H1 (cell line): ENCODE results near the gene PFN4.

Source experiments
- ATF2 ChIP-seq: IDR thresholded peaks from 2 replicates; pipeline ENCODE4 v1.6.1; 2012; ENCODE audit warnings: low read length, inconsistent platforms
- BRCA1 ChIP-seq: IDR thresholded peaks from 2 replicates; pipeline ENCODE4 v1.6.1; 2012; ENCODE audit warnings: low read depth, low read length, improper control_type of control experiment
- CTCF ChIP-seq, 3 experiments: IDR thresholded peaks; 1 replicate in 2 of 3; 2 replicates in 1 of 3; pipeline versions ENCODE4 v1.5.1 to v1.6.1; 2011; ENCODE audit warnings: low read length in 3 of 3, mild to moderate bottlenecking in 3 of 3, inconsistent platforms in 2 of 3, low read depth in 1 of 3, moderate library complexity in 1 of 3; ENCODE audit not compliant: insufficient read depth in 1 of 3; ENCODE audit errors: control extremely low read depth in 1 of 3
- EP300 ChIP-seq, 2 experiments: IDR thresholded peaks; 1 replicate in 1 of 2; 2 replicates in 1 of 2; pipeline ENCODE4 v1.6.1; 2011 to 2012; ENCODE audit warnings: low read depth in 2 of 2, low read length in 2 of 2, mild to moderate bottlenecking in 2 of 2, borderline replicate concordance in 1 of 2, inconsistent platforms in 1 of 2, moderate library complexity in 1 of 2
- GTF2F1 ChIP-seq: IDR thresholded peaks from 2 replicates; pipeline ENCODE4 v1.6.1; 2012; ENCODE audit warnings: low read depth, low read length, improper control_type of control experiment, borderline replicate concordance
- NRF1 ChIP-seq: IDR thresholded peaks from 2 replicates; pipeline ENCODE4 v1.6.1; 2011; ENCODE audit warnings: mild to moderate bottlenecking, low read depth, low read length, improper control_type of control experiment
- POLR2AphosphoS5 ChIP-seq: IDR thresholded peaks from 2 replicates; pipeline ENCODE4 v1.6.1; 2011; ENCODE audit warnings: low read depth, low read length
- YY1 ChIP-seq: IDR thresholded peaks from 2 replicates; pipeline ENCODE4 v1.6.1; 2011; ENCODE audit warnings: low read depth, mild to moderate bottlenecking, low read length

- no peak for TF ChIP-seq ATF2
- no peak for TF ChIP-seq YY1
- TF ChIP-seq NRF1 = no peak
- TF ChIP-seq EP300 (IDR thresholded peaks at IDR 0.05; ENCODE audit: borderline replicate concordance in 1 of 2, low read depth in 2 of 2, low read length in 2 of 2) = peak in 1 of 2 experiments; percentile 65; a peak in 1 of 3 replicates
- peak; percentile 93 to 96 (median 93) for TF ChIP-seq CTCF (IDR thresholded peaks at IDR 0.05; ENCODE audit: control extremely low read depth in 1 of 3, insufficient read depth in 1 of 3, low read depth in 1 of 3, low read length in 3 of 3)
- TF ChIP-seq GTF2F1 = 0 out of 2 replicates have a peak, but pooled peaks have one; percentile 3
- TF ChIP-seq POLR2AphosphoS5 = peak; percentile 18; the same call in 1 of the 2 replicates
- TF ChIP-seq BRCA1 = no peak; the same call in 1 of the 2 replicates
Measured at GRCh38 chr2:24084386-24085199, 38.5 kb downstream of the PFN4 start, which contains the start of gene TP53I3.
